DOHH2 (cell line): ENCODE results near the gene GTPBP8.

ENCODE experiments used
- H3F3A ChIP-seq: fragments of 200-600 bp; sonication (generic), shearing (Covaris generic); 2 replicates; pipeline ENCODE4 v1.6.0; 2016; ENCODE audit warnings: antibody characterized with exemption, mild to moderate bottlenecking; ENCODE audit not compliant: control insufficient read depth, insufficient read depth
- H3K27ac ChIP-seq: fragments of 200-600 bp; sonication (generic); 2 replicates; pipeline ENCODE4 v1.5.1; 2014; ENCODE audit warnings: low read depth, mild to moderate bottlenecking, low read length, moderate library complexity
- H3K27me3 ChIP-seq: fragments of 200-600 bp; sonication (generic); 2 replicates; pipeline ENCODE4 v1.6.1; 2014; ENCODE audit warnings: mild to moderate bottlenecking, low read length, mixed read lengths; ENCODE audit not compliant: control insufficient read depth
- H3K36me3 ChIP-seq: fragments of 200-600 bp; sonication (generic); 2 replicates; pipeline ENCODE4 v1.6.1; 2014; ENCODE audit warnings: mild to moderate bottlenecking, low read length, moderate library complexity, mixed read lengths; ENCODE audit not compliant: control insufficient read depth
- H3K4me1 ChIP-seq: fragments of 200-600 bp; sonication (generic); 2 replicates; pipeline ENCODE4 v1.6.1; 2014; ENCODE audit warnings: mild to moderate bottlenecking, low read length, mixed read lengths; ENCODE audit not compliant: control insufficient read depth
- H3K4me2 ChIP-seq: fragments of 200-600 bp; sonication (generic); 2 replicates; pipeline ENCODE4 v1.6.0; 2014; ENCODE audit warnings: mild to moderate bottlenecking, low read length, moderate library complexity
- H3K4me3 ChIP-seq: fragments of 200-600 bp; sonication (generic); 2 replicates; pipeline ENCODE4 v1.5.1; 2014; ENCODE audit warnings: mild to moderate bottlenecking, low read length, mixed read lengths
- H3K79me2 ChIP-seq: fragments of 200-600 bp; sonication (generic); 2 replicates; pipeline ENCODE4 v1.6.1; 2014; ENCODE audit warnings: mild to moderate bottlenecking, low read length, mixed read lengths; ENCODE audit not compliant: control insufficient read depth
- H3K9me2 ChIP-seq: fragments of 200-600 bp; sonication (generic); replicated peaks from 2 replicates; pipeline ENCODE4 v1.6.1; 2014; ENCODE audit warnings: mild to moderate bottlenecking, low read length, mixed read lengths; ENCODE audit not compliant: control insufficient read depth
- H3K9me3 ChIP-seq: fragments of 200-600 bp; sonication (generic); 2 replicates; pipeline ENCODE4 v1.6.1; 2014; ENCODE audit warnings: antibody characterized with exemption, low read length, mixed read lengths; ENCODE audit not compliant: control insufficient read depth, insufficient read depth
- H4K20me1 ChIP-seq: fragments of 200-600 bp; sonication (generic); 2 replicates; pipeline ENCODE4 v1.6.0; 2014; ENCODE audit warnings: low read depth, mild to moderate bottlenecking, antibody characterized with exemption, low read length, moderate library complexity; ENCODE audit not compliant: control insufficient read depth, insufficient read depth
- CTCF ChIP-seq: fragments of 200-600 bp; sonication (generic); IDR thresholded peaks from one replicate; pipeline ENCODE4 v1.5.1; 2014; ENCODE audit warnings: antibody characterized with exemption, mild to moderate bottlenecking, low read depth, low read length; ENCODE audit not compliant: poor library complexity, severe bottlenecking
- EZH2phosphoT487 ChIP-seq: fragments of 200-600 bp; sonication (generic); IDR thresholded peaks from 2 replicates; pipeline ENCODE4 v1.6.1; 2017; ENCODE audit warnings: borderline replicate concordance, mild to moderate bottlenecking, antibody characterized with exemption, low read length, moderate library complexity, mixed read lengths

Gene GTPBP8

GRCh38 chr3:113051302-113051711 lies 60.5 kb downstream of the GTPBP8 start:
- Histone ChIP-seq H3K4me1 (peaks cover 7% of the 10 kb centered on the region), H3K9me2 (no peaks in the 10 kb centered on the region), H4K20me1 (no peaks in the 10 kb centered on the region), H3F3A (no peaks in the 10 kb centered on the region), H3K9me3 (no peaks in the 10 kb centered on the region), H3K4me3 (peak overlapping the region; percentile 17; the same call in 1 of the 2 replicates), H3K4me2 (peak overlapping the region; percentile 42), H3K27me3 (no peaks in the 10 kb centered on the region; the same call in 1 of the 2 replicates), H3K27ac (no peak overlapping the region), H3K79me2 (no peaks in the 10 kb centered on the region), H3K36me3 (no peaks in the 10 kb centered on the region)
- TF ChIP-seq CTCF = peak; percentile 80
- TF ChIP-seq EZH2phosphoT487 = no peak
